Mesothelial cell of epicardium (in vitro differentiated cells): ENCODE results near the gene TBPL1. TPM values are rescaled to one million over a fixed set of nuclear protein-coding genes. Genes with fewer than 3 reads are reported as not detected.

ENCODE experiments used
- DNase-seq, 2 experiments: peaks; one replicate each; pipeline ENCODE4 v3.0.0; 2021; ENCODE audit warnings: low spot score in 2 of 2; ENCODE audit not compliant: unreplicated experiment in 2 of 2
- H3K27ac Mint-ChIP-seq: 2 replicates; pipeline ENCODE4 v1.8.0; 2021; ENCODE audit warnings: mixed read lengths
- H3K27me3 Mint-ChIP-seq: 2 replicates; pipeline ENCODE4 v1.8.0; 2021; ENCODE audit warnings: low read depth, mixed read lengths
- H3K36me3 Mint-ChIP-seq: 2 replicates; pipeline ENCODE4 v1.8.0; 2021; ENCODE audit warnings: mixed read lengths
- H3K4me1 Mint-ChIP-seq: 2 replicates; pipeline ENCODE4 v1.8.0; 2021; ENCODE audit warnings: mixed read lengths
- H3K4me3 Mint-ChIP-seq: 2 replicates; pipeline ENCODE4 v1.8.0; 2021; ENCODE audit warnings: mild to moderate bottlenecking, moderate library complexity, mixed read lengths
- H3K9me3 Mint-ChIP-seq: 2 replicates; pipeline ENCODE4 v1.8.0; 2021; ENCODE audit warnings: mixed read lengths
- total RNA-seq: library from RNA; stranded (reverse); gene quantifications from 3 replicates; pipeline ENCODE4 v1.2.1, GENCODE V29; 2021
- TF ChIP-seq, protein P1 (sequence below): fragments of 200-600 bp; sonication (generic); IDR thresholded peaks from one replicate; pipeline ENCODE4 v1.5.0; 2021; ENCODE audit warnings: antibody characterized with exemption; ENCODE audit not compliant: unreplicated experiment

Gene TBPL1
- total RNA-seq, 1 donor from 2014 or later, result 31.0 TPM

DNA sequence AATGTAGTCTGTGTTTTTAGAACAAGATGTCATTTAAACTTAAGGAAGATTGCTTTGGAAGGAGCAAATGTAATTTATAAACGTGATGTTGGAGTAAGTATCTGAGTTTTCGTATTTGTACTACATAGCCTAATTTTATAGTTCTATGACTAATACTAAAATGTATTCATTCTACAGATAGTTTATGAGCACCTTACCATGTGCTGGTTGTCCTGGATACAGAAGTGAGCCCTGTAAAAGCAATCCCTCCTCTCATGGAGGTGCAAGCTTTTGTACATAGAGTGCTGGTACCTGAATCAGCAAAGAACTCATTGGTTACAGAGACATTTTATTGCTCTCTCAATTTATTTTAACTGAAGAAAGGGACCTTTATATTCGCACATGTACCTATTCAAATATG lies 27.1 kb downstream of the TBPL1 start:
- peaks cover 17% of the 10 kb centered on the region for H3K36me3 Mint-ChIP-seq
- H3K27me3 Mint-ChIP-seq, result no peaks in the 10 kb centered on the region
- H3K4me1 Mint-ChIP-seq, result peaks cover 14% of the 10 kb centered on the region
- no peak overlapping the region for H3K27ac Mint-ChIP-seq
- DNase-seq, result no peak
- H3K4me3 Mint-ChIP-seq, result no peak overlapping the region
- TF ChIP-seq, protein P1, sequence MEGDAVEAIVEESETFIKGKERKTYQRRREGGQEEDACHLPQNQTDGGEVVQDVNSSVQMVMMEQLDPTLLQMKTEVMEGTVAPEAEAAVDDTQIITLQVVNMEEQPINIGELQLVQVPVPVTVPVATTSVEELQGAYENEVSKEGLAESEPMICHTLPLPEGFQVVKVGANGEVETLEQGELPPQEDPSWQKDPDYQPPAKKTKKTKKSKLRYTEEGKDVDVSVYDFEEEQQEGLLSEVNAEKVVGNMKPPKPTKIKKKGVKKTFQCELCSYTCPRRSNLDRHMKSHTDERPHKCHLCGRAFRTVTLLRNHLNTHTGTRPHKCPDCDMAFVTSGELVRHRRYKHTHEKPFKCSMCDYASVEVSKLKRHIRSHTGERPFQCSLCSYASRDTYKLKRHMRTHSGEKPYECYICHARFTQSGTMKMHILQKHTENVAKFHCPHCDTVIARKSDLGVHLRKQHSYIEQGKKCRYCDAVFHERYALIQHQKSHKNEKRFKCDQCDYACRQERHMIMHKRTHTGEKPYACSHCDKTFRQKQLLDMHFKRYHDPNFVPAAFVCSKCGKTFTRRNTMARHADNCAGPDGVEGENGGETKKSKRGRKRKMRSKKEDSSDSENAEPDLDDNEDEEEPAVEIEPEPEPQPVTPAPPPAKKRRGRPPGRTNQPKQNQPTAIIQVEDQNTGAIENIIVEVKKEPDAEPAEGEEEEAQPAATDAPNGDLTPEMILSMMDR, result no peak
- H3K9me3 Mint-ChIP-seq, result no peaks in the 10 kb centered on the region

DNA sequence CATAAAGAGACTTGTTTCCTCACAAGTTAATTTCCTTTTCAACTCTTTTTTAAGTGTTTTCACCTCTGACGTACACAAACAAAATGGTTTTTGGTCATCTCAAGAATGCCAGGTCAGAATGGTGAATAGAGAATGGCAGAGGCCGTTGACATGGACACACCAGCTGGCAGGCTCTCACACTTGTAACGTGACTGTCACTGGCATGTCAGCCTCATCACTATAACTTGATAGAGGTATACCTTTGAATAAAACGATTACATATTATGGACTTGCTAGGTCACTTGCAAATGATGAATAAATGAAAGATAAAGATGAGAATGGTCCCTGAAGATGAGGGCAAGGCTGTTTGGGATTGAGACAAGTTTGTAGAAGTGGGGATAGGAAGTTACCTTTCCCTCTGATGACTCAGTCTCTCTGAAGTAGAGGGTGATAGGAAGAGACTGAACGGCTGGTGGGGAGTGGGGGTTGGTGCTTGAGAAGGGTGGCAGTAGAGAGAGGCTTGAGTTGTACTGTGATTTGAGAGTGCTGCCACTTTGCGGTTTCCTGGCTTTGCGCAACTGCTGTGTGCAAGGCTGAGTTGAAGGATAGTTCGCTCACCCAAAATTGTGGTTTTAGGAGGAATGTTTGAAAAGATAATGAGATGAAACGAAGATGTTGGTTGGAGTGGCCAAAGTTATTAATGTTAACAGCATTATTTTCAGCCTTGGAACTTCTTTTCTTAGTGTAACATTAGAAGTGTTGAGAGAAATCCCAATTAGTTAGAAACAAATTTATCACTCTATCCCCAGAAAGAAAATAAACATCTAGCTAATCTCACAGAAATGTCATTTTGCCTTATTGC lies 30.3 kb downstream of the TBPL1 start:
- no peaks in the 10 kb centered on the region for H3K9me3 Mint-ChIP-seq
- TF ChIP-seq, protein P1, result no peak
- no peak for DNase-seq
- no peaks in the 10 kb centered on the region for H3K27me3 Mint-ChIP-seq
- H3K4me3 Mint-ChIP-seq, result no peak overlapping the region
- H3K36me3 Mint-ChIP-seq, result peaks cover 20% of the 10 kb centered on the region
- H3K27ac Mint-ChIP-seq, result no peak overlapping the region
- peaks cover 12% of the 10 kb centered on the region for H3K4me1 Mint-ChIP-seq

DNA sequence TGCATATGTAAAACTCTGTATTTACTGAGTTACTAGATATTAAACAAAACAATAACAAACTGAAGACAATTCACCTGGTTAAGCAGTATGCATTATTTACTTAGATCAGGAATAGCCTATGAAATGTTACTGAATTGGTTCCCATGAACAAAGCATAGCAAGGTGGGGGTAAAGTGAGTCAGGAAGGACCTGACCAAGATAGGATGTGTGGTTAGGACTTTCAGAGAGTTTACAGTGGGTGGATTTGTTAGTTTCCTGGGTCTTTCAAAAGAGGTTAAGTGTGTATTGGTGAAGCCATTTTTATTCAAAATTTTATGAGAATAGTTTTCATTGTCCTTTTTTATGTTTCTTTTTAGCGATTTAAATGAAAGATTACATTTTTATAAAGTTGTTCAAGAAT lies 32.9 kb downstream of the TBPL1 start:
- no peaks in the 10 kb centered on the region for H3K27me3 Mint-ChIP-seq
- no peaks in the 10 kb centered on the region for H3K4me1 Mint-ChIP-seq
- DNase-seq, result no peak
- no peak overlapping the region for H3K4me3 Mint-ChIP-seq
- no peaks in the 10 kb centered on the region for H3K9me3 Mint-ChIP-seq
- TF ChIP-seq, protein P1, result no peak
- H3K36me3 Mint-ChIP-seq, result peaks cover 29% of the 10 kb centered on the region
- H3K27ac Mint-ChIP-seq, result no peak overlapping the region

DNA sequence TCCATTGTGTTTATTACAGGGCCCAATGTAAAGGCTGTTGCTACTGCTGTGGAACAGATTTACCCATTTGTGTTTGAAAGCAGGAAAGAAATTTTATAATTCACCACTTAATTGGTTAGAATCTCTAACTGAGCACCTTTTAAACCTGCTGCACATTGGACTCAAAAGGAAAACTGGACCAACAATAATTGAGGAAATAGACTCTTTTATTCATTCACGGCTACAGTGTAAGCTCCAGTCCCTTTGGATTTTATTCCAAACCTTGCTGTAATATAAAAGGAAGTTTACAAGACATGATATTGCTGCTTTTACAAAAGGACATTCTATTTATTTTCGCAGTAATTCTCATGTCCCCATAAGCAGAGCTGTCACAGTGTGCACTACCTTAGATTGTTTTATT lies 33.9 kb downstream of the TBPL1 start:
- Mint-ChIP-seq H3K36me3 (peaks cover 28% of the 10 kb centered on the region), H3K27ac (no peak overlapping the region), H3K4me3 (no peak overlapping the region), H3K9me3 (no peaks in the 10 kb centered on the region), H3K27me3 (no peaks in the 10 kb centered on the region), H3K4me1 (no peaks in the 10 kb centered on the region)
- DNase-seq, result no peak
- TF ChIP-seq, protein P1, result no peak

DNA sequence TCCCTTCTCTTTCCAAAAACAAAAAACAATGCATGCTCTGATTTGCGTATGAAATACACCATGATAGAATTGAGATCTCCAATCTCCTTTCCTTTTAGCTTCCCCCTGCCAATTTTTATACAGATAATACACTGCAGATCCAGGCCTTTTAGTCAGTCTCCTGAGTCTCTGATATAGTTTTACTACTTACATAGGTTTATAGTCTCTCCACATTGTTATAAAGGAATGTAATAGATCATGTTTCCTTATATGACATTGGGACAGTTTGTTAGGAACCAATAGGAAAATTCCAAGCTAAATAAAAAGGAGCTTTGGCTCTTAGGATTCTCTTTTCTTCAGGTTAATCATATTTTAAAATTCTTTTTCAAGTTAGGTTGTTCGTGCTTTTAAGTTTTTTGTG lies 36.5 kb downstream of the TBPL1 start:
- no peaks in the 10 kb centered on the region for H3K9me3 Mint-ChIP-seq
- no peak for DNase-seq
- H3K27me3 Mint-ChIP-seq, result no peaks in the 10 kb centered on the region
- no peaks in the 10 kb centered on the region for H3K4me1 Mint-ChIP-seq
- H3K4me3 Mint-ChIP-seq, result no peak overlapping the region
- peaks cover 16% of the 10 kb centered on the region for H3K36me3 Mint-ChIP-seq
- TF ChIP-seq, protein P1, result no peak
- no peak overlapping the region for H3K27ac Mint-ChIP-seq
